Medulla oblongata (tissue), 1 donor: ENCODE results near the gene CST3.

Experiments
- DNase-seq: peaks from one replicate; pipeline ENCODE4 v3.0.0-alpha.2; 2015; ENCODE audit errors: extremely low spot score

CST3 gene

GRCh38 chr20:23602699-23603098 lies 35.1 kb downstream of the CST3 start:
- DNase-seq: no peak

- DNase-seq: no peak
These were observed 35.5 kb downstream of the CST3 start for GRCh38 chr20:23602241-23602640.

GRCh38 chr20:23601715-23602114 lies 36.0 kb downstream of the CST3 start:
- no peak for DNase-seq

GRCh38 chr20:23598481-23598880 lies 39.3 kb downstream of the CST3 start:
- no peak for DNase-seq

- DNase-seq: no peak
These were observed 41.0 kb downstream of the CST3 start for GRCh38 chr20:23596579-23597250.

GRCh38 chr20:23595941-23596340 lies 41.8 kb downstream of the CST3 start:
- no peak for DNase-seq

GRCh38 chr20:23588434-23589403 lies 49.0 kb downstream of the CST3 start:
- no peak for DNase-seq

- DNase-seq: no peak
These were observed 50.1 kb downstream of the CST3 start for GRCh38 chr20:23587631-23588030.

GRCh38 chr20:23586735-23587525 lies 50.8 kb downstream of the CST3 start:
- no peak for DNase-seq

GRCh38 chr20:23585808-23586734 lies 51.7 kb downstream of the CST3 start:
- no peak for DNase-seq

GRCh38 chr20:23585449-23585807 lies 52.3 kb downstream of the CST3 start:
- DNase-seq: no peak

- no peak for DNase-seq
These were observed 53.1 kb downstream of the CST3 start for GRCh38 chr20:23584434-23585199.
